HepG2 (cell line): ENCODE data around the gene TBL3. TPM values are rescaled to one million over a fixed set of nuclear protein-coding genes. Genes with fewer than 3 reads are reported as not detected.

Experiments
- ATF2 ChIP-seq: sonication (generic); formaldehyde crosslinking; IDR thresholded peaks from 2 replicates; pipeline ENCODE4 v1.4.0; 2020; ENCODE audit warnings: missing genetic modification reagents
- CHD4 ChIP-seq: fragments of 200-600 bp; sonication (generic); IDR thresholded peaks from 2 replicates; pipeline ENCODE4 v1.7.0; 2017; ENCODE audit warnings: mild to moderate bottlenecking, low read length, borderline replicate concordance
- CTCF ChIP-seq: sonication (generic); formaldehyde crosslinking; IDR thresholded peaks from 2 replicates; pipeline ENCODE4 v1.5.0; 2020; ENCODE audit warnings: mild to moderate bottlenecking, missing genetic modification reagents, moderate library complexity
- FOXK1 ChIP-seq: sonication (generic); formaldehyde crosslinking; IDR thresholded peaks from 2 replicates; pipeline ENCODE4 v1.4.0; 2020; ENCODE audit warnings: low read depth, missing genetic modification reagents, borderline replicate concordance
- HOXA9 ChIP-seq: sonication (generic); formaldehyde crosslinking; IDR thresholded peaks from 2 replicates; pipeline ENCODE4 v1.8.1; 2022; ENCODE audit warnings: missing genetic modification reagents, mild to moderate bottlenecking, moderate library complexity, borderline replicate concordance
- IKZF4 ChIP-seq: sonication (generic); formaldehyde crosslinking; IDR thresholded peaks from 2 replicates; pipeline ENCODE4 v1.5.1; 2020; ENCODE audit warnings: borderline replicate concordance, mild to moderate bottlenecking, low read depth, missing genetic modification reagents; ENCODE audit errors: not compliant biosample characterization
- IRX3 ChIP-seq: sonication (generic); formaldehyde crosslinking; IDR thresholded peaks from 2 replicates; pipeline ENCODE4 v1.8.1; 2023; ENCODE audit warnings: mild to moderate bottlenecking, low read depth, missing genetic modification reagents, borderline replicate concordance
- MLXIP ChIP-seq: sonication (generic); formaldehyde crosslinking; IDR thresholded peaks from 2 replicates; pipeline ENCODE4 v1.9.0; 2021; ENCODE audit warnings: missing genetic modification reagents, borderline replicate concordance
- MTA3 ChIP-seq: sonication (generic); formaldehyde crosslinking; IDR thresholded peaks from 2 replicates; pipeline ENCODE4 v1.4.0; 2020; ENCODE audit warnings: missing genetic modification reagents
- PHF21A ChIP-seq: sonication (generic); formaldehyde crosslinking; IDR thresholded peaks from 2 replicates; pipeline ENCODE4 v1.5.0; 2020; ENCODE audit warnings: mild to moderate bottlenecking, missing genetic modification reagents
- PRPF4 ChIP-seq: fragments of 200-400 bp; formaldehyde crosslinking; IDR thresholded peaks from 2 replicates; pipeline ENCODE4 v1.6.1; 2016; ENCODE audit warnings: low read length, low read depth; ENCODE audit not compliant: poor library complexity, severe bottlenecking
- RBFOX2 ChIP-seq: fragments of 200-400 bp; formaldehyde crosslinking; IDR thresholded peaks from 2 replicates; pipeline ENCODE4 v1.6.1; 2017; ENCODE audit warnings: low read depth, mild to moderate bottlenecking, low read length
- SNAPC5 ChIP-seq: sonication (generic); formaldehyde crosslinking; IDR thresholded peaks from 2 replicates; pipeline ENCODE4 v1.8.1; 2023; ENCODE audit warnings: mild to moderate bottlenecking, missing genetic modification reagents, borderline replicate concordance
- STAG1 ChIP-seq: sonication (generic); formaldehyde crosslinking; IDR thresholded peaks from 2 replicates; pipeline ENCODE4 v1.4.0; 2020; ENCODE audit warnings: missing genetic modification reagents
- TEAD2 ChIP-seq: sonication (generic); formaldehyde crosslinking; IDR thresholded peaks from 2 replicates; pipeline ENCODE4 v1.9.0; 2021; ENCODE audit warnings: missing genetic modification reagents
- ZNF354B ChIP-seq: sonication (generic); formaldehyde crosslinking; IDR thresholded peaks from 2 replicates; pipeline ENCODE4 v1.8.0; 2022; ENCODE audit warnings: mild to moderate bottlenecking, missing genetic modification reagents
- ZNF597 ChIP-seq: sonication (generic); formaldehyde crosslinking; IDR thresholded peaks from 2 replicates; pipeline ENCODE4 v1.5.0; 2020; ENCODE audit warnings: missing genetic modification reagents
- ZNF777 ChIP-seq: sonication (generic); formaldehyde crosslinking; IDR thresholded peaks from 2 replicates; pipeline ENCODE4 v1.4.0; 2020; ENCODE audit warnings: missing genetic modification reagents
- ZSCAN5A ChIP-seq: sonication (generic); formaldehyde crosslinking; IDR thresholded peaks from 2 replicates; pipeline ENCODE4 v1.8.0; 2022; ENCODE audit warnings: mild to moderate bottlenecking, missing genetic modification reagents, borderline replicate concordance
- polyA plus RNA-seq, 8 experiments: library from polyadenylated mRNA; depleted of rRNA in 3 of 8; stranded (reverse) in 7 of 8; unstranded in 1 of 8; fragments of >200 nt; fragmentation: Illumina TruSeq in 4 of 8; extraction: Trizol in 4 of 8; gene quantifications; 2 replicates each; pipeline versions ENCODE4 v1.2.1 to v1.2.3, GENCODE V29; 2011 to 2016; ENCODE audit warnings: low read depth in 4 of 8, missing spikeins in 1 of 8, mixed read lengths in 1 of 8; ENCODE audit not compliant: insufficient read depth in 1 of 8
- total RNA-seq, 5 experiments: library from RNA; depleted of rRNA; stranded (reverse); fragments of >200 nt; fragmentation: Illumina TruSeq; extraction: Trizol; gene quantifications; 2 replicates each; pipeline ENCODE4 v1.2.3, GENCODE V29; 2016; ENCODE audit warnings: low read depth in 1 of 5

Gene TBL3
- total and polyA plus RNA-seq, 2 of the 13 experiments (the other 11 are each of a cell fraction or from before 2014, with no cell fraction given): 16.8 to 38.0 TPM

- TF ChIP-seq PHF21A (no peak), SNAPC5 (CRISPR knock-in tag) (no peak), IRX3 (no peak), TEAD2 (CRISPR knock-in tag) (no peak), ZNF354B (CRISPR knock-in tag) (no peak), ATF2 (CRISPR knock-in tag) (no peak), RBFOX2 (peak; percentile 57; the same call in 1 of the 2 replicates), CHD4 (no peak), ZNF597 (CRISPR knock-in tag) (no peak), ZNF777 (CRISPR knock-in tag) (0 out of 2 replicates have a peak, but pooled peaks have one; percentile 22), PRPF4 (no peak), FOXK1 (CRISPR knock-in tag) (no peak), IKZF4 (CRISPR knock-in tag) (no peak), STAG1 (CRISPR knock-in tag) (no peak), ZSCAN5A (no peak), HOXA9 (CRISPR knock-in tag) (no peak), MTA3 (CRISPR knock-in tag) (no peak), MLXIP (CRISPR knock-in tag) (no peak), CTCF (CRISPR knock-in tag) (no peak)
These were observed 10.9 kb upstream of the TBL3 start (continued) for GRCh38 chr16:1960665-1961630.
